HG03139 (cell line): ENCODE data around the gene DESI2.
"Not testable (repeated sequence)": the region's sequence is repeated elsewhere in the genome, so short reads cannot be mapped to it uniquely, and the experiment has no call there.

ENCODE experiments used
- ATAC-seq: cut with Tn5 transposase; IDR thresholded peaks from one replicate; pipeline ENCODE4 v1.9.1; 2021; ENCODE audit not compliant: unreplicated experiment

DESI2 gene

DNA sequence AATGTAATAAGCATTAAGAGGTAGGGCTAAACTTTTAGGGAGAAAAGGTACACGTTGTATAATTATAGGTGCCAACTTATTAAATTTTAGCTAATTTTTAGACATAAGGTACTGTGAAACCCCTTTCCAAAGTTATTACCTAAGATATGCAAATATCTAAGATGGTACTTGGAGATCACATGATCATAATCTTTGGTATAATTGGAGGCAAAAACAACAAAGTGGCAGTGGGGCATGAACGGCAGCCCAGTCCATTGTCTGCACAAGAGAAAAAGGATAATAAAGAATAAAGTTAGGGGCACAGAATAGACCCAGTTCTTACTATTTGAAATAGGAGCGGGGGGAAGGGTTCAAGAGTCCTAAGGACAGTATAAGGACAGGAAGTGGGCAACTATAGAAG is 51.2 kb downstream of the DESI2 start:
- ATAC-seq: no peak

DNA sequence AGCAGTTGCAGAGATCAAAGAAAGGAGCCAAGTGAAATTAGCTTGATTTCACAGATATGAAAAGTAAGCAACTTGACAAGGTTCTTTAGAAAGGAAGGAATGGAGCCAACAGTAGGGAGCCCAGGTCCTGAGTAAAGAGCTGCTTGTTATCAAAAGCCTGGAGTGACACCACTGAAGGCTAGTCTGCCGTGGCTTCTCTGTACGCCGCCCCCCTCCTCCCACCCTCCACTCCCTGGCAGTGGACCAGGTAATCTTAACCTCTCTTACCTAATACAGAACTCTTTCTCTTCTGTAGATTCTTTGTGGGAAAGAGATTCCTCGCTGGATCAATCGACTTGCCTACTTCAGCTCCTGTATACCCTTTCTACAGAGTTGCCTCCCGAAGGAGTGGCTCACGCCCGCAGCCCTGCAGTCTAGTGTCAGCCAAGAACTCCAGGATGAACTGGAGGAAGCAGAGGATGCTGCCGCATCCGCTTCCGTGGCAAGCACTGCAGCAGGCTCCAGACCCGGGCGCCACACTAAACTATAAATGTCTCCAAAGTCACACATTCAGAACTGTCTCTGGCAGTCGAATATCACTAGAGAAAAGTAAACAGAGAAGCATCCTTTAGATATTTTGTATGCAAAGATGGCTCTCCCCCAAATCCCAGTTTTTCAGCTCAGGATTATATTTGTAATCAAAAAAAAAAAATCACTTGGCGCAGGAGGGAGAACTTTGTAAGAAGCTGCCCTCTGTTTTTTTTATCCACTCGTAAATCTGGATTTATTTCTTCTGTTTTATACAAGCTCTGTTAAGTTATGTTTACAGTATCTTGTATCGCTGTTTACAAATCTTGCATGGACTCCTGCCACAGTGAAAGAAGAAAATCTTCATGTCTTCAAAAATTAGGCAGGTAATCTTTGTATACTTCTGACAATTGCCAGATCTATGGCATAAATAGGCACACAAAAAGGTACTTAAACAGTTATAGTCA is 52.6 kb downstream of the DESI2 start:
- ATAC-seq: no peak

- ATAC-seq: no peak
Observed at GRCh38 chr1:244709076-244709475, 56.1 kb downstream of the DESI2 start.

- ATAC-seq: no peak
Observed at GRCh38 chr1:244709476-244710368, 56.8 kb downstream of the DESI2 start.

DNA sequence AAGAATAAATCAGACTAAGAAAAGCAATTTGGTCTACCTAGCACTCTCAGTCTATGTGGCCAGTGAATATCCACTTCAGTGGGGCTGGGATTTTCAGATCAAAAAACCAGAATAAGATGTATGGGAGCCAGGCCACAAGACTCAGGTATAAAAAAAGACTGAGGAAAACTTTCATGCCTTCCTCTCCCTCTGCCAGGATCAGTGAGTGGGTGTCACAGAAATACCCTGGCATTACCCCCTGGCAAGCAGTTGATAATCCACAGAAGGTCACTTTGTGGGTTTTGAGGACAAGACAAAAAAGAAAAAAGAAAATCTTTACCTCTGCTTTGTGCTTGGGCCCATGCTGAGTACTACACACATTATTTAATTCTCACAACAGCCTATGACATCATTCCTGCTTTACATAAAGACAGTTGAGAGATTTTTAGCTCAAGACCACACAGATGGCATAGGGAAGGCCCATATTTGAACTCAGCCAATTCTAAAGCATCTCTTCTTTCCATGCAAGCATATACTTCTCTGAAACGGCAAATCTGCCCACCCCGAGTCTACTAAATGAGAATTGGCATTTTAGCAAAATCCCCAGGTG is 57.6 kb downstream of the DESI2 start:
- ATAC-seq: no peak

- ATAC-seq: no peak
Observed at GRCh38 chr1:244712669-244713068, 59.7 kb downstream of the DESI2 start.

GRCh38 chr1:244713332-244713731 is 60.4 kb downstream of the DESI2 start:
- ATAC-seq: no peak

- ATAC-seq: no peak
Observed at GRCh38 chr1:244727871-244728474, 75.0 kb downstream of the DESI2 start.

GRCh38 chr1:244730153-244730933 is 77.4 kb downstream of the DESI2 start:
- ATAC-seq: no peak

DNA sequence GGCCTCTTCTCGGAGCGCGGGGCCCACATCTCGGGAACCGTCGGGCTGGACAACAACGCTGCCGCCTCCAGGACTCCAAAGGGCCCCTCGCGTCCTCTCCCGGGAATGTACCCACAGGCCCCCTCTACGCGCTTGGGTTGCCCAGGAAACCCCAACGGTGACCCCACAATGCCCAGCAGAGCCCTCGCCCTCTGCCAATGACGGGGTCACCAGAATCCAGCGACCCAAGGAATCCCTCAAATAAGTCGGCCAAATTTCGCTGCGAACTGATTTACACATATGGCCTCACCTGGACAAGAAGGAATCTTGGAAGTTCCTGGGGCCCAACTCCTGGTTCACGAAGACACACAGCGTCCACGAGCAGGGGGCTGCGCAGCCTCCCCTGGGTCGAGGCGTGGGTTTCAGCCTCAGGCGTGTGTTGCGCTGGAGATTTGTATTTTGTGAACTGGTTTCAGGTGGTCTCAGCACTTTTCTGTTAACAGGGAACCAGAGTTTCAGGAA is 78.1 kb downstream of the DESI2 start:
- no peak for ATAC-seq

DNA sequence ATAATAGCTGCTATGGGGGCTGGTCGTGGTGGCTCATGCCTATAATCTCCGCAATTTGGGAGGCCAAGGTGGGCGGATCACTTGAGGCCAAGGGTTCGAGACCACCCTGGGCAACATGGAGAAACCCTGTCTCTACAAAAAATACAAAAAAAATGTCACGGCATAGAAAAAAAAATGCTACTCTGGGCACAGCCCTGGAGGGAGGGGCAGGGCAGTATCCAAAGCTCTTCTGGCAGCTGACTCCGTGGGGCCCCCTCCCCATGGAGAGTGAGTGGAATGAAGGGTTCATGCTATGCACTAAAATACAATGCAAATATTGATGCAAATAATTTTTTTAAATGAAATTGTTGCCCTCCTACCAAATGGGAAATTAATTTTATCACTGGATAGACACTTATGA is 78.7 kb downstream of the DESI2 start:
- ATAC-seq: no peak

GRCh38 chr1:244732851-244733450 is 80.0 kb downstream of the DESI2 start:
- ATAC-seq: no peak

DNA sequence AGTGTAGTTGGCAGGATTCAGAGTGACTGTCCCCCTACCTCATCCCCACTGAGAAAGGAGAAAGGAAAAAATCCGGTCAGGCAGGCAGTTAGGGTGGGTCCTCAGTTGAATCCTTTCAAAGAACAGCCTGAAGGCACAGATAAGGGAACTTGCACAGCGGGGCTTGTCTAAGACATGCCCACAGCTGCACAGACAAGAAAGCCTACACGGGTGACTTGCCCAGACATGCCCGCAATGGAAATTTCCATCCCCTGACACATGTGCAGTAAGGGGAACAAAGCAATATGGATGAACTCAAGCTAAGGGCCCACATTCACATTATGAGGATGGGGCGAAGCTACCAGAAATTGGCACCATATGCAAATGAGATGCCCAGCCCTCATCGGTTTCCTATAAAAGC is 82.5 kb downstream of the DESI2 start:
- ATAC-seq: no peak

- ATAC-seq: no peak
Observed at GRCh38 chr1:244735876-244736561, 83.1 kb downstream of the DESI2 start.

GRCh38 chr1:244739140-244739539 is 86.2 kb downstream of the DESI2 start:
- not testable (repeated sequence) for ATAC-seq

GRCh38 chr1:244740027-244740617 is 87.2 kb downstream of the DESI2 start:
- ATAC-seq: not testable (repeated sequence)

- no peak for ATAC-seq
Observed at GRCh38 chr1:244741692-244742091, 88.8 kb downstream of the DESI2 start.

DNA sequence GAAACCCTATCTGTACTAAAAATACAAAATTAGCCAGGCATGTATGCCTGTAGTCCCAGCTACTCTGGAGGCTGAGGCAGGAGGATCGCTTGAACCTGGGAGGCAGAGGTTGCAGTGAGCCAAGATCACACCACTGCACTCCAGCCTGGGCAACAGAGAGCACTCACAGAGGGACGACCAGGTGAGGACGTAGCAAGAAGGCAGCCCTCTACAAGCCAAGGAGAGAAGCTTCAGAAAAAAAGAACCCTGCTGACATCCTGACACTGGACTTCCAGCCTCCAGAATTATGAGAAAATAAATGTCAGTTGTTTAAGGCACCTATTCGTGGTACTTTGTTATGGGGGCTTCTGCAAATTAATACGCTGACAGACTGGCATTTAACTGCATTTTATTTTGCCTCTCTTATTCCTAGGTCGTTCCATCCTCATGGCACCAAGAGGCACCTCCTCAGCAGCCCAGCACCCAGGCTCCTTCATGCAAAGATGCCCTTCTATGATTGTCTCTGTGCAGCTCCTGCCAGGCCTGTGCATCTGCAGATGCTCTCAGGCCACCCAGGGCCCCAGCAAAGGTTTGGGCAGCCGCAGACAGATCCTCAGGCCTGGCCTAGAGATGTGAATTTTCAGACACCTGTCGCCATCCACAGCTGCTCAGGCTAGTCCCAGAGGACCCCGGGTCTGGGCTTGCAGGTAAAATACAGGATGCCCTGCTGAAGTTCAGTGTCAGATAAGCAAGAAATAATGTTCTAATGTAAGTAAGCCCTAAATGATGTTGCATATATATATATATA is 96.5 kb downstream of the DESI2 start:
- no peak for ATAC-seq
